Activated T-helper 1 cell treated with Interleukin-2 at 50 U/mL for 16 hours (primary cell): ENCODE results near the gene GJB5.

Source experiments
- DNase-seq: peaks from one replicate; pipeline ENCODE4 v3.0.0-alpha.2; 2020; ENCODE audit warnings: low read depth

The GJB5 gene

GRCh38 chr1:34794790-34795180, 39.9 kb downstream of the GJB5 start:
- no peak for DNase-seq

DNA sequence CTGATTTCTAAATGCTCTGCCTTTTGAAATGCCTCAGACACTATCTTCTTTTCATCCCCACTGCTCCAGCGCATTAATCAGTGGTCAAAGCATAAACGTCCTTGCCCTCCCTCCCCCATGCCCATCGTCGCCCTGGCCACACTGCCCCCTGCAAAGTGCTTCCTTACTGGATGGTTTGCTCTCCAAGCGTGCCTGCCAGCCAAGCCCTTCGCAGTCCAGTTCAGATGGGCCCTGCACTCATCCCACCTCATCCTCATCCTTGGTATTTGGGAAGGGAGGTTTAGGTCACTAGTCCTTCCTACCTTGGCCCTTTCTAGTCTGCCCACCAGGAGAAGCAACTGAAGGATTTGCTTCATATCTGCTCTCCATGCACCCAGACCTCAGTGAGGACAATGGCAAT, 41.1 kb downstream of the GJB5 start:
- no peak for DNase-seq

GRCh38 chr1:34796990-34797389, 42.1 kb downstream of the GJB5 start:
- no peak for DNase-seq

DNA sequence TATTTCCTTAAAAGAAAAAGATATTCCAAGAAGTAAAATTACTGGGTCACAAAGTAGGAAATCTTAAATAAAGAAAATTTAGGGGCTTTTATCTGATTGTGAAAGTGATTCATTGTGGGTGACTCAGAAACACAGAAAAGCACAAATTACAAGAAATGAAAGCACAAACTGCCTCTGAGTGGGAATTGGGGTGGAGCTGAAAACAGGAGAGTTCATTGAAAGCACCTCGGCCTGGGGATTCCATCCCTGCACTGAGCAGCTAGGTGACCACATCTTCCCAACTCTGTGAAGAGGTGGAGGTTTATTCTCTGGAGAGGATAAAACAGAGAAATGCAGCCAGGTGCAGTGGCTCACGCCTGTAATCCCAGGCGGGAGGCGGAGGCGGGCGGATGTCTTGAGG, 45.4 kb downstream of the GJB5 start:
- no peak for DNase-seq

- no peak for DNase-seq
Measured at GRCh38 chr1:34803770-34804169, 48.9 kb downstream of the GJB5 start.

DNA sequence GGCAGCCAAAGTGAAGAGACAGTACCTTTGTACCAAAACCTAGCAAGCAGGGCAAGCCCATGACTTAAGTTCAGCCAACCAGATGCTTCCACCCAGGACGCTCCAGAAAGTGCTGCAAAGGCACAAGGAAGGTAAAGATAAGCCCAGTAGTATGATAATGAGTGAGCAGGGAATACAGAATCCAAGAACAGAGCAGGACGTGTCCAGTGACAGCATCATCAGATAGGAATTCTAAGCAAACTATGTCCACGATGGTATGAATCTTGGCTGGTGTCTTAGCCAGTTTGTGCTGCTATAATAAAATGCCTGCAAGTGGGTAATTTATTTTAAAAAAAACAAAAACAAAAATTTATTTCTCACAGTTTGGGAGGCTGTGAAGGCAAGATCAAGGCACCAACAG, 51.5 kb downstream of the GJB5 start:
- no peak for DNase-seq
